Ramos (cell line): Measurements from ENCODE around the gene C19orf44.
"Not testable (repeated sequence)": the region's sequence is repeated elsewhere in the genome, so short reads cannot be mapped to it uniquely, and the experiment has no call there.

Source experiments
- in situ Hi-C: fragments of 300-500 bp; cut with MboI; formaldehyde crosslinking; loops from one replicate; pipeline ENCODE4 v1.14.3; 2022; ENCODE audit warnings: low sequenced_read_pairs; ENCODE audit not compliant: unreplicated experiment

Gene C19orf44

DNA sequence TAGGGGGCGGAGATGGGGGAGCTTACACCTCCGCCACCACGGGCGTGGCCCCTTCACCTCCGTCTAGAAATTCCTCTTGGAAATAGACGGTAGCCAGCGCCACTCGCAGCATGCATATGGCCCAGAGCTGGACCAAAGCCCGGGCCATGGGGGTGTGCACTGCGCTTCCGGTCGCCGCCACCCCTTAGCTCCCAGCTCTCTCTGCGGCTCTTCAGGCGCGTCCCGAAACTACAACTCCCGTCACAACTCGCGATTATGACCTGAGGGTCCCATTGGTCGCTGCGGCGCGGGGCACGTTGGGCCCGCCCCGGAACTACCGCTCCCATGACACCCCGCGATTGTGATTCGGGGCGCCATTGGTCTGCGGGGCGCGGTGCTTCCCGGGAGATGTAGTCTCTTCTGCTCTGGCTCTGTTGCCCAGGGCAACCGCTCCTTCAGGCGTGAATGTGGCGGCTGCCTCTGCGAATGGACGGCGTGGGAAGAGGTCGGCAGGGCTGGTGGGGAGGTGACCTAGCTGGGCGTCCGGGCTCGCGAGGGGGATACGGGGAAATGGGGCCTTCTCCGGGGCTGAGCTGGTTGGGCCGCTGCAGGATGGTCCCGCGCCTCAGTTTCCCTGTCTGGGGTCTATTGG lies at the start of gene C19orf44, which contains the start of gene CALR3:
C19orf44 (plus strand) TSS at position 413 of the 631 bp plus-strand sequence. CDS start 4,399 bp downstream, outside the sequence.
CALR3 (minus strand) TSS at position 186 of the 631 bp plus-strand sequence; CDS start at position 148, 38 bp downstream.
- in situ Hi-C loops, result no loop called here

DNA sequence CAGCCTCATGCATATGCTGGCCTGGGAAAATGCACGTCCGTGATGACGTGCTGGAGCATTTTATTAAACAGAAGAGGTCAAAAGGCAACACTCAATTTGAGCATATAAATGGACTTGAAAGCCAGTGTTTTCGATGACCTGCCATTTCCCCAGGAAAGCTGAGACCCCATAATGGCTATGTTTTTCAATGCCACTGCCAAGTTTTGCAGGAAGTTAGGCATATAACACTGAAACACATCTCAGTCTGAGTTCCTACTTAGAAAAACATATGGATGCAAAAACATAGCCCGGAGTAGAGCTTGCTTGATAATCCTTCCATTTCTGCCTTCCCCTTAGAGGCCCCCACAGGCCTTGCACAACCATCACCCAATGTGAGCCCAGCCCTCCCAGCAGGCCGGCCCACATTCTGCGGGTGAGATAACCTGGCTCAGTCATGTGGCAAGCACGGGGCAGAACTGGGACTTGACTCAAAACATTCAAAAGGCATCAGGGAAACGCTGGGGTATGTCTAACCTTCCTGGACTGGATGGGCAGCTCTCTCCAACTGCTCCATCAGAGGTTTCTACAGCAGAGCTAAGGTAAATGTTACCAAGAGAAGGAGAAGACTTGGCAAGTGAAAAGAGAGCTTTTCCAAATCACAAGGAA lies 49.3 kb upstream of the C19orf44 start:
- in situ Hi-C loops, result no loop called here

DNA sequence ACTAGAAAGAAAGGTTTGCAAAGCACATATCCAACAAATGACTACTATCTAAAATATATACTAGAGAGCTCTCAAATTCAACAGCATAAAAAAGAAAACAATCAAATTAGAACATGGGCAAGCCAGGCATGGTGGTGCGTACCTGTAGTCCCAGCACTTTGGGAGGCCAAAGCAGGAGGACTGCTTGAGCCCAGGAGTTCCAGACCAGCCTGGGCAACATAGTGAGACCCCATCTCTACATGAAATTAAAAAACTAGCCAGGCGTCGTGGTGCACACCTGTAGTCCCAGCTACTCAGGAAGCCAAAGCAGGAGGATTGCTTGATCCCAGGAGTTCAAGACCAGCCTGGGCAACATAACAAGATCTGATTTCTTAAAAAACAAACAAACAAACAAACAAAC lies 47.3 kb upstream of the C19orf44 start:
- in situ Hi-C loops, result not testable (repeated sequence)

DNA sequence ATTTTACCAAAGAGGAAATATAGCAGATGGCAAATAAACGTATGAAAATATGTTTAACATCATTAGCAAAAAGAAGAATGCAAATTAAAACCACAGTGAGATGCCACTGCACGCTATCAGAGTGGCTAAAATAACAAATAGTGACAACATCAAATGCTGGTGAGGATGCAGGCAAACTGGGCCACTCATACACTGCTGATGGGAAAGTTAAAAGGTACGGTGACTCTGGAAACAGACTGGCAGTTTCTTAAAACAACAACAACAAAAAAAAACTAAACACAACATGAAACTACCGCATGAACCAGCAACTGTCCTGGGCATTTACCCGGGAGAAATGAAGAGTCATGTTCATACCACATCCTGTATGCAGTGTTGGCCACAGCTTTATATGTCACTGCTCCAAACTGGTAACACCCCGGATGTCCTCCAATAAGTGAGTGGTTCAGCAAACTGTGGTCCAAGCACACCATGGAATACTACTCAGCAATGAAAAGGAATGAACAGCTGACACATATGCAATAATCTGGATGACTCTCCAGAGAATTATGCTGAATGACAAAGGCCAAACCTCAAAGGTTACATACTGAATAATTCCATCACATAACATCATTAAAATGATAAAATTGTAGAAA lies 46.7 kb upstream of the C19orf44 start:
- in situ Hi-C loops, result no loop called here

DNA sequence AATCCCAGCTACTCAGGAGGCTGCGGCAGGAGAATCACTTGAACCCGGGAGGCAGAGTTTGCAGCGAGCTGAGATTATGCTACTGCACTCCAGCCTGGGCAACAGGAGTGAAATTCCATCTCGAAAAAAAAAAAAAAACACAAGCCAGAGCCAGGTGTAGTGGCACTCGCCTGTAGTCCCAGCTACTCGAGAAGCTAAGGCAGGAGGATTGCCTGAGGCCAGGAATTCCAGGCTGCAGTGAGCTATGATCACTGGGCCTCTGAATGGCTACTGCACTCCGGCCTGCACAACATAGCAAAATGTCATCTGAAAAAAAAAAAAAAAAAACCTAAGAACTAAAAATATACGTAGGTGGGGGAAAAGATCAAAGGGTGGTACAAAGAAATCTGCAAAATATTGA lies 43.9 kb upstream of the C19orf44 start:
- in situ Hi-C loops, result no loop called here

DNA sequence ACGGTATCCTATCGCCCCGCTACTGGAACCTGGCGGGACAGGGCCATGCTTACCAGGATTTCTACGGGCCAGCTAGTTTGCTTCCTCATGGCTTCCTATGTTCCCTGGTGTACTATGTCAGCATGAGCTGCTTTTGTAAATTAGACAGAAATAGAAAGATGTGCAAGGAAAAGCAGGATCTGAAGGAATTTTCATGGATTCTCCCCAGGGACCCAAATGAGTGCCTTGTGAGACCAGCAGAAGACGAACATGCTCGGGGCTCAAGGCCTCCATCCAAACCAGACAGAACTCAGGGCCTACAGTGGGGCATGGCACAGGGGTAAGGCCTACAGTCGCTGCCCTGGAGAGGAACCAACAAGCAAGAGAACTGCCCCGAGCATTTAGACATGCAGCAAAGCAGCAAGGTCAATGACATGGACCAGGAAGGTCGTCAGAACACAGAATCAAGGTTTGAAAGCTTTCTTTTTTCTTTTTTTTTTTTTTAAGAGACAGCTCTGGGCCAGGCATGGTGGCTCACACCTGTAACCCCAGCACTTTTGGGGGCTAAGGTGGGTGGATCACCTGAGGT lies 41.8 kb upstream of the C19orf44 start:
- in situ Hi-C loops, result no loop called here

DNA sequence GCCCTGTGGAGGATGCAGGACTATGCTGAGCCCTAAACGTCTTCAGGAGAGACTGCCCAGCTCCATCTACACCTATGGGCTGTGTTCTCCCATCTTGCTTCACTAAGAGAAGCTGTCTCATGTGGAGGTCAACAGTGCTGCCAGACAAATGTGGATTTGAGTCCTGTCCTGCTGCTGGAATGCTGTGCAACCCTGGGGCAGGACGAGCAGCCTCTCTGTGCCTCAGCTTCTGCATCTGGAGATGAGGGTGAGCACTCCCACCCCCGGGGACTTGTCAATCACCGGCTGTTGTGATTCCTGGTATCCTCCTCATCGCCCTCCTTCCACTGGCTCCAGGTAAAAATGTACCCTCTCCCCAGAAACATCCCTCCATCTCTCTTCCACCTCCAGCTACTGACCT lies 40.7 kb upstream of the C19orf44 start:
- in situ Hi-C loops, result no loop called here

DNA sequence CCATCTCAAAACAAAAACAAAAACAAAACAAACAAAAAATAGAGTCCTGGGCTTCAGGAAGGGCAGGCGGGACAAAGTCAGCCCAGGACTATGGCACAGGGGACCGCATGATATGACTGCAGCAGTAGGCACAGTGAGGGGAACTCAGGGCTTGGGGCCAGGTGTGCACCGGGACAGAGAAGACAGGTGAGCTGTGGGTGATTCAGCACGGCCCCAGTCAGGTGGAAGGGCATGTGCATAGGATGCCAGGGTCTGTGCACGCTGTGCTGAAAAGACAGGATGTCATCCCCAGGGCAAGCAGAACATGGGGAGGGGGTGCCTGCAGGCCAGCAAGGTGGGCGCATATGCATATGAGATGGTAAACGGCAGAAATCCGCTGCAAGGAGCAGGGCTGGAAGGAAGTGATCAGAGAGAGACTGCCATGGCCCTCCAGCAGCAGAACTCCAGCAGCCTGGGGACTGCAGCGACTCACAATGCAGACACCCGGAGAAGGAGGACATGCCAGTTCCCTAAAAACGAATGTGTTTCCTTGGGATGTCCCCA lies 39.5 kb upstream of the C19orf44 start:
- in situ Hi-C loops, result no loop called here

DNA sequence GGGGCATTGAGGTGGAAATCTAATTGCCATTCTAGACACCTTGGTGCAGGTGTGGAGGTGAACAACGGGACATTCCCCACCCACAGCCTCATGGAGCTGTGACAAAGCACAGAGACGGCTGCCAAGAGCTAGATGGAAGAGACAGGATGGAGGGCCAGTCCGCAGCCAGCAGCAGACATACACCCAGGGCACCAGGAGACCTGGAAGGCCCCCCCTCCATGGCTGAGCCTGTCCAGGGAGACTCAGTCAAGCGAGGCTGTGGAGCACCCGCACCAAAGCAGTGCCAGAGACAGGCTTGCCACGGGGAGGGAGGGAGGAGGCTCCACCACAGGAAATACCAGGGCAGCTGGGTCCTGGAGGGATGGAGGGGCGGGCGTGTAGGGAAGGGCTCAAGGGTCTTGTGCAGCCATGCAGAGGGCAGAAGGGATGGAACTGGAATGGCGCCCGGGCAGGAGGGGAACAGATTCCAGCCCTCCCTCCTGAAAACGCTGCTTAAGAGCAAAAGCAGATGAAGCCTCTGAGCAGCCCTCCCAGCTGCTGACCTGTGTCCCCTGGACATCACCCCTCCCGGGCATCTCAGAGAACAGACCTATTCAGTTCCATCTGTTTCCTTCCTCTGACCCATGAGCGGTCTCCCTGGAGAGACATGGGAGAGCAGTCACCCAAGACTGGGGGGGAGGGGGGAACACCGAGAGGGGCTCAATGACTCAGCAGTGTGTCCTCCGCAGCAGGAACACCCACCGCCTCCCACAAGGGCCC lies 38.8 kb upstream of the C19orf44 start:
- in situ Hi-C loops, result no loop called here

DNA sequence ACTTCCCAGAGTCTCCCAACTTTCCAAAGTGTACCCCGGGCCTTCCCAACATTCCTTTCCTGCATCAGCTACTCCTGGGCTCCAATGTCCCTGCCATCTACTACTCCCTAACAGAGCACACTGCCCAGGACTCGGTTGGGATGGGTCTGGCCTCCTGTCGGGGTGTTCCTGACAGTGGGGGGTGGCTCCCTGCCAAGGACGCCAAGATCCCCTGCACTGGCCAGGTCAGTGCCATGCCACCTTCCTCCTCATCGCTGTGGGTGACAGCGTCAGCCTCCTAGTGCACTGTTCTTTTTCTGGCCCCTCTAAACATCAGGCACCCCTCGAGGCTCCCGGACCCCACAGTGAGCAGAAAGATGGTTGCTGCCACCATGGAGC lies 38.3 kb upstream of the C19orf44 start:
- in situ Hi-C loops, result no loop called here

DNA sequence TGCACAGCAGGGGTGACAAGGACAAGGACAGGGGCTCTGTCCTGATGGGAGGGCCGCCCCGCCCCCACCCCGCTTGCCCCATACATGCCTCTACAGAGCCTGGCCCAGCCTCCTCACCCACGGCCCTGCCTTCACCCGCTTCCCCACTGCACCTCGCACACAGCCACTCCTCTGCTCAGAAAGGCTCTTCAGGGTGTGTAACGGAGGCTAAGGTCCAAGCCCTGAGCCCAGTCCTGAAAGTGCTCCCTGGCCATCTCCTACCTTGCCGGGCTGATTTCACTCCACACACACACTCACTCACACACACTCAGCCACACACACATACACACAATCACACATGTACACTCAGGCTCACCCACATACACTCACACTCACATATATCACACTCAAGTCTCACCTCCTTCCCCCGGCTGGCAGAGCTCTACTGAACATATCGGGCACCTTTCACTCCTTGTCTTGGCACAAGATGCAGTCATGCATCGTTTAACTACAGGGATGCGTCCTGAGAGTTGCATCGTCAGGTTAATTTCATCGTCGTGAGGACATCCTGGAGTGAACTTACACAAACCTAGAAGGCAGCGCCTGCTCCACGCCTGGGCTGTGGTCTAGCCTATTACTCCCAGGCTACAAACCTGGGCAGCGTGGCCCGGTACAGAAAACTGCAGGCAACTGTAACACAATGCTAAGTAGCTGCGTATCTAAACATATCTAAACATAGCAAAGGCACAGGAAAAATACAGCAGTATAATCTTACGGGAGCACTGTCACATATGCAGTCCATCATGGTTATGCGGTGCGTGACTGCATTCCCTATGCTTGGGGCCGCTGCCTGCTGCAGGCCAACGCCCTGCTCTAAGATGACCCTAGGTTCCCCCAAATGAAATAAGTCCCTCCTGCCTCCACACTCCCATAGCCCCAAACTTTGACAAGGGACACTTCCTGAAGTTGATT lies 37.5 kb upstream of the C19orf44 start:
- in situ Hi-C loops, result no loop called here

DNA sequence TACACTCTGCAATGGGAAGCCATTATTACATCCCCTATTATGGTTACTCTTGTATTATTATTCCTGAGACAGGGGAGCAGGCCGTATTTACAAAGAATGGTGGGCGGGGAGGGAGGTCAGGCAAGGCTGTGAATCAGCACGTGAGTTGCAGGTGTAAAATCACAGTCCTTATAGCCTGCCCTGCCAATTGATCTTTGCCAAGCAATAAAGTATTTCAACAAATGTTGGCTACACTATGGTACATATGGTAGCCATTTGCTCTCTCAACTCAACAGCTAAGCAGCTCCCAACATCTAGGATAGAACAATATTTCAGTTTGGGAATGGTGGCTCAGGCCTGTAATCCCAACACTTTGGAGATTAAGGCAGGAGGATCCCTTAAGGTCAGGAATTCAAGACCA lies 36.5 kb upstream of the C19orf44 start:
- in situ Hi-C loops, result no loop called here

DNA sequence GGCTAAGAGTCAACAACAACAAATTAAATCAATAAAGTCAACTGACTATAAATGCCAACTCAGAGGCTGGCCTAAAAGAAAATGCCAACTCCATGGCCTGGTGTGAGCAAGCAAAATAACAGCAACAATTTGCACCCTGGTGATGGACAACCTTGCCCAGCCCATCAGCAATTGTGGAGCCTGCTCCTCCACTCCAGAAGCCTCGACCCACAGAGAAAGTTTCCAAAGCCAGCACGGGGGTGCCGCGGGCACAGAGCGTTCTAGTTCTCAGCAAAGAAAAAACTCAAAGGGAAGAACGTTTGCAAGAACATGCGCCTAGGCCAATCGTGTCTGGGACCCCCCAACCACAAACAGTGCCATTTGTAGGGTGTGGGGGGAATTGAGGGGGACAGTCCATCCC lies 35.7 kb upstream of the C19orf44 start:
- in situ Hi-C loops, result no loop called here

DNA sequence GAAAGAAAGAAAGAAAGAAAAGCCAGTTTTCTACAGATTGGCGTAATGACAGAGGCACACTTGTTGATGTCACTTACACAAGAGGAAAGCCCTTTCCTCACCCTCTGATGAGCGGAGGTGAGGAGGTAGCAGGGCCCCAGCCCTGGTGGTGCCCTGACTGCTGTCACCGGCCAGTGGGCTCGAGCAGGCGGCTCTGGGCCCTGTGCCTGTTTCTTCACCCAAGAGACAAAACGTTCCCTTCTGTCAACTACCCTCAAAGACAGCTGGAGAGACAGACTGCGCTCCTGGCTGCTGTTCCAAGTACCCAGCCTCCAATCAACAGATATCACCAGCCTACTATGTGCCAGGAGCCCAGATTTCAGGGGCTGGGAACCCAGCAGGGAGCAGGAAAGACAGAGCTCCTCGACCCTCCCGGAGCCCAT lies 34.6 kb upstream of the C19orf44 start:
- in situ Hi-C loops, result no loop called here

DNA sequence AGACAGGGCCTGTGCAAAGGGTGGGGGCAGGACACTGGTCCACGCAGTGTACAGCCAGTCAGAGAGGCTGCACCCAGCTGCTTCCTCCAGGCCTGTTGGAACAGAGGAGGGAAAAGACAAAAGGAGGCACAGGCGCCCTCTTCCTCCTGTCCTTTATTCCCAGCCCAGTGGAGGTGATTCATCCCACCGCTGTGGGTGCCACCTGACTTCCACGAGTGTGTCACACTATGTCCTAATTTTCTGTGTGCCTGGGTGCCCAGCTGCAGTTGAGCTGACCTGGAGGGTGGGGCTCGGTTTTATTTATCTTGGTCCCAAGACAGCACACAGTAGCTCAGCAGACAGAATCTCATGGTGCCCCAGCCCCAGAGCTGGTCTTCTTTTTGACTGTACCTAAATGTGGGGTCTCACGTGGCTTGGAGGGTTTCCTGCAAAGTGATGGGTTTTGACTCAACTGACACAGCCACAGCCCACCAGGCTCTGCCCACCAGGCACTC lies 33.4 kb upstream of the C19orf44 start:
- in situ Hi-C loops, result no loop called here

DNA sequence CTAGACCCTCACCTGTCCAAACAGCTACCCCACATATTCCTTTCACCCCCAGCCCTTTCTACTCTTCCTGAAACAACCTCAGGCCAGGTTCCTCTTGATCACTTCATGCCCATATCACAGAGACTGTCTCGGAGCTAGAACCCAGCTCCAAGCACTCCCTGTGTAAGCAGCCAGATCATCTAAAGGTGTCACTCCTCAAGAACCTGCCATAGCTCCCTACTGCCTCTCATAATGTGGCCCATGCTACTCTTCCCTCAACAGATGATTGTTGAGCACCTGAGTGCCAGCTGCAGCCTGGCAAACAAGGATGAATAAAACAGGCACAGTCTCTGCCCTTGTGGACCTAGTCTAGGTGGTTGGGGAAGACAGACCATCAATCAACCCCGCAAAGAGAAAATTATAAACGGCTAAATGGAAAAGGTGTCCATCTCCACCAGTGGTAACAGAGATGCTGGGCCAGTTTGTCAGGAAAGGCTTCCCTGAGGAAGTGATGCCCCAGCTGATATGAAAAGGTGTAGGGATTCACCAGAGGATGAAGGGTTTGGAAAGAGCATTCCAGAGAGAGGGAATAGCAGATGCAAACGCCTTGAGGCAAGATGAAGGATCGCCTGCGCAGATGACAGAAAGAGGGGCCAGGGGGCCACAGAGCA lies 32.7 kb upstream of the C19orf44 start:
- in situ Hi-C loops, result no loop called here

DNA sequence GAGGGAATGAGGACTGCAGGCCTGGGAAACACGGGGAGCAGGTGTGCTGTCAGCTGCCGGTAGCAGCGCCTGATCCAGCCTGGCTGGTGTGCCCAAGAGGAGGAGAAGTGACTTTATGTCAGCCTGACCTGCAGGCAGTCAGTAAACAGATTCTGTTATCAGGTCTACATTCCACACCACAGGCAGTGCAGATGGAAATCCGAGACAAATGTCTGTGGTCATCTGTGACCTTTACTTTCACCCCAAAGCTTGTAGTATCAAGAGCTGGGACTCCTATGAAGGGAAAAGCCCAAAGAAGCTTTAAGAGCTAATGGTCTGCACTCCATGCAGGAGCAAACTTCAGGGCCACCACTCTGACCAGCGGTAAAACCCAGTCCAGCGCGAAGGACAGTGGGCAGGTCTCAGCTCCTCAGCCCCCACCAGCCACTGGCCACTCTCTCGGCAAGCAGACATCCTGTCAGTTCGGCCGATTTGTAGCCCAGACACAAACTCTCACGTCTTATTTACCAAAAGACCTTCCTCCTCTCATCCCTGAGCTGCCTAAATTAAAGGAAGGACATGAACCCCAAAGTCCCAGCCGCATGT lies 32.1 kb upstream of the C19orf44 start:
- in situ Hi-C loops, result no loop called here

DNA sequence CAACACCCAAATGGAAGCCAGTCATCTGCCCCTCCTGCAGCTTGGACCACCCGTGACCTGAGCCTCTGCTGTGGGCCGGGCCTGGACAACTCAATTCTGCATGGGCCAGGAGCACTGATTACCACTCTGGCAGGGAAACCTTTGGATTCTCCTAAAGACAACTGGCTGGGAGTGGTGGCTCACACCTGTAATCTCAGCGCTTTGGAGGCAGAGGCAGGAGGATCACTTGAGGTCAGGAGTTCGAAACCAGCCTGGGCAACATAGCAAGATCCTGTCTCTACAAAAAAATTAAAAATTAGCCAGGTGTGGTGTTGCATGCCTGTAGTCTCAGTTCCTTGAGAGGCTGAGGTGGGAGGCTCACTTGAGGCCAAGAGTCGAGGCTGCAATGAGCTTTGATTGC lies 31.0 kb upstream of the C19orf44 start:
- in situ Hi-C loops, result no loop called here
